NCI-H187 (cell line): ENCODE results near the gene DGCR6L.
"Not testable (repeated sequence)": the region's sequence is repeated elsewhere in the genome, so short reads cannot be mapped to it uniquely, and the experiment has no call there.

Experiments used
- DNase-seq, 2 experiments: peaks; one replicate each; lab custom pipeline; 2025; lab: John Stamatoyannopoulos, UW

Gene DGCR6L

GRCh38 chr22:20308806-20309650 lies 10.8 kb downstream of the DGCR6L start:
- DNase-seq: peak in 1 of 2 experiments; percentile 9

GRCh38 chr22:20307448-20308447 lies 12.1 kb downstream of the DGCR6L start:
- DNase-seq: not testable (repeated sequence)

GRCh38 chr22:20306646-20307447 lies 13.0 kb downstream of the DGCR6L start:
- DNase-seq: not testable (repeated sequence)

GRCh38 chr22:20305894-20306645 lies 13.8 kb downstream of the DGCR6L start:
- no peak for DNase-seq

- not testable (repeated sequence) for DNase-seq
Measured at GRCh38 chr22:20305230-20305893, 14.5 kb downstream of the DGCR6L start.

GRCh38 chr22:20304646-20305045 lies 15.2 kb downstream of the DGCR6L start:
- DNase-seq: no peak

- DNase-seq: not testable (repeated sequence)
Measured at GRCh38 chr22:20303229-20303534, 16.7 kb downstream of the DGCR6L start.

GRCh38 chr22:20302438-20303228 lies 17.2 kb downstream of the DGCR6L start:
- no peak for DNase-seq

- DNase-seq: no peak
Measured at GRCh38 chr22:20299746-20300136, 20.1 kb downstream of the DGCR6L start.

GRCh38 chr22:20298803-20299745 lies 20.8 kb downstream of the DGCR6L start:
- DNase-seq: peak; percentile 60 to 76

- DNase-seq: no peak
Measured at GRCh38 chr22:20298110-20298802, 21.6 kb downstream of the DGCR6L start.

- DNase-seq: no peak
Measured at GRCh38 chr22:20297414-20298109, 22.3 kb downstream of the DGCR6L start.

- DNase-seq: no peak
Measured at GRCh38 chr22:20296598-20296997, 23.3 kb downstream of the DGCR6L start.

GRCh38 chr22:20295262-20296064 lies 24.4 kb downstream of the DGCR6L start:
- no peak for DNase-seq

- no peak for DNase-seq
Measured at GRCh38 chr22:20292673-20293232, 27.1 kb downstream of the DGCR6L start.

- no peak for DNase-seq
Measured at GRCh38 chr22:20292108-20292507, 27.8 kb downstream of the DGCR6L start.
